Transverse colon (tissue), 4 donors: ENCODE data around the gene STAM.

Experiments
- CTCF ChIP-seq, 5 experiments: fragments of 200-600 bp in 3 of 5; fragments of 450-650 bp in 2 of 5; sonication (generic) in 3 of 5; IDR thresholded peaks; 1 replicate in 2 of 5; 2 replicates in 3 of 5; pipeline ENCODE4 v1.5.1; 2016 to 2017; ENCODE audit warnings: antibody characterized with exemption in 5 of 5, inconsistent platforms in 3 of 5, mild to moderate bottlenecking in 2 of 5, moderate library complexity in 1 of 5
- EP300 ChIP-seq: sonication (generic); formaldehyde crosslinking; IDR thresholded peaks from one replicate; pipeline ENCODE4 v1.6.1; 2017; ENCODE audit warnings: antibody characterized with exemption, low read depth
- POLR2A ChIP-seq: fragments of 450-650 bp; IDR thresholded peaks from one replicate; pipeline ENCODE4 v1.6.1; 2016; ENCODE audit warnings: antibody characterized with exemption, mild to moderate bottlenecking, moderate library complexity
- POLR2AphosphoS5 ChIP-seq, 3 donors: sonication (generic); formaldehyde crosslinking; IDR thresholded peaks; one replicate each; pipeline ENCODE4 v1.6.1; 2016; ENCODE audit warnings: antibody characterized with exemption in 3 of 3

- TF ChIP-seq POLR2A (no peak), CTCF (IDR thresholded peaks at IDR 0.05) (no peak), POLR2AphosphoS5 (IDR thresholded peaks at IDR 0.05) (no peak), EP300 (no peak)
These were observed 69.8 kb downstream of the STAM start for GRCh38 chr10:17713758-17714157.
